H1 (cell line): Measurements from ENCODE around the gene GALNT18. TPM values are rescaled to one million over a fixed set of nuclear protein-coding genes. Genes with fewer than 3 reads are reported as not detected.

Experiments used
- CTCF ChIA-PET: fragments of 300-600 bp; sonication (Branson Sonifier 250); formaldehyde crosslinking; loops from one replicate; lab custom pipeline; 2021; ENCODE audit not compliant: partially characterized antibody; lab: Charles Lee
- POLR2A ChIA-PET: fragments of 300-600 bp; sonication (Branson Sonifier 250); formaldehyde crosslinking; loops from one replicate; lab custom pipeline; 2021; ENCODE audit warnings: inconsistent platforms; ENCODE audit not compliant: partially characterized antibody; lab: Charles Lee
- DNase-seq, 2 experiments: peaks; one replicate each; pipeline versions ENCODE4 v3.0.0 to v3.0.0-alpha.2; 2010 to 2022; ENCODE audit warnings: low spot score in 2 of 2, low read depth in 1 of 2, mixed read lengths in 1 of 2
- FAIRE-seq: peaks from 2 replicates; lab custom pipeline; 2011; peaks lifted over from hg19 to GRCh38; lab: Jason Lieb, UNC
- H2AFZ ChIP-seq: 2 replicates; pipeline ENCODE4 v1.8.1; 2012; ENCODE audit warnings: low read length, inconsistent platforms
- H2AK5ac ChIP-seq: 2 replicates; pipeline ENCODE4 v1.6.1; 2013; ENCODE audit warnings: low read depth, low read length
- H2BK120ac ChIP-seq: replicated peaks from 2 replicates; pipeline ENCODE3; 2013; ENCODE audit warnings: low read depth, low read length, inconsistent platforms
- H2BK12ac ChIP-seq: 2 replicates; pipeline ENCODE4 v1.6.1; 2013; ENCODE audit warnings: low read depth, low read length
- H2BK15ac ChIP-seq: 2 replicates; pipeline ENCODE4 v1.6.1; 2013; ENCODE audit warnings: low read length
- H2BK20ac ChIP-seq: 2 replicates; pipeline ENCODE4 v1.6.1; 2013; ENCODE audit warnings: low read length
- H2BK5ac ChIP-seq: 2 replicates; pipeline ENCODE4 v1.6.1; 2013; ENCODE audit warnings: low read depth, low read length
- H3K14ac ChIP-seq: 2 replicates; pipeline ENCODE4 v1.6.1; 2013; ENCODE audit warnings: inconsistent platforms; ENCODE audit not compliant: insufficient read length
- H3K18ac ChIP-seq: 2 replicates; pipeline ENCODE4 v1.6.1; 2013; ENCODE audit warnings: low read length; ENCODE audit errors: extremely low read depth
- H3K23ac ChIP-seq: 2 replicates; pipeline ENCODE4 v1.6.1; 2013; ENCODE audit warnings: inconsistent platforms; ENCODE audit not compliant: insufficient read length
- H3K23me2 ChIP-seq: 2 replicates; pipeline ENCODE4 v1.6.1; 2013; ENCODE audit warnings: low read depth, low read length
- H3K27ac ChIP-seq: 2 replicates; pipeline ENCODE4 v1.6.1; 2011; ENCODE audit warnings: low read depth, low read length, inconsistent platforms
- H3K27me3 ChIP-seq, 4 experiments: replicated peaks in 1 of 4; 1 replicate in 1 of 4; 2 replicates in 3 of 4; pipeline versions ENCODE4 v1.6.1 to v1.8.1; 2011 to 2013; ENCODE audit warnings: low read length in 3 of 4, mild to moderate bottlenecking in 3 of 4, inconsistent platforms in 2 of 4, mixed read lengths in 2 of 4, moderate library complexity in 1 of 4; ENCODE audit not compliant: control insufficient read depth in 3 of 4, insufficient read depth in 3 of 4; ENCODE audit errors: extremely low read depth in 1 of 4
- H3K36me3 ChIP-seq, 4 experiments: 2 replicates each; pipeline versions ENCODE4 v1.6.1 to v1.8.1; 2011 to 2013; ENCODE audit warnings: mild to moderate bottlenecking in 4 of 4, low read length in 3 of 4, moderate library complexity in 2 of 4, control low read depth in 1 of 4, inconsistent platforms in 1 of 4; ENCODE audit not compliant: insufficient read depth in 4 of 4, control insufficient read depth in 2 of 4
- H3K4ac ChIP-seq: replicated peaks from 2 replicates; pipeline ENCODE3; 2013; ENCODE audit warnings: low read length, low read depth, mixed read lengths, inconsistent platforms; ENCODE audit not compliant: insufficient read length
- H3K4me1 ChIP-seq, 4 experiments: replicated peaks in 1 of 4; 1 replicate in 1 of 4; 2 replicates in 3 of 4; pipeline versions ENCODE4 v1.6.1 to v1.8.1; 2011 to 2013; ENCODE audit warnings: low read length in 3 of 4, inconsistent platforms in 2 of 4, mixed read lengths in 1 of 4; ENCODE audit not compliant: insufficient read depth in 4 of 4, control insufficient read depth in 3 of 4
- H3K4me2 ChIP-seq, 2 experiments: 2 replicates each; pipeline versions ENCODE4 v1.6.1 to v1.8.1; 2011 to 2013; ENCODE audit warnings: low read depth in 2 of 2, low read length in 2 of 2, control low read depth in 1 of 2, inconsistent platforms in 1 of 2, mild to moderate bottlenecking in 1 of 2; ENCODE audit not compliant: insufficient read depth in 1 of 2
- H3K4me3 ChIP-seq, 4 experiments: fragments of 200-600, 300-600 bp in 1 of 4; sonication (generic), shearing (Covaris generic), sonication (Bioruptor Twin) in 1 of 4; 2 replicates each; pipeline versions ENCODE4 v1.5.1 to v1.8.1; 2011 to 2016; ENCODE audit warnings: low read length in 4 of 4, low read depth in 3 of 4, control low read depth in 2 of 4, inconsistent platforms in 2 of 4, mild to moderate bottlenecking in 2 of 4, mixed read lengths in 1 of 4, moderate library complexity in 1 of 4; ENCODE audit not compliant: insufficient read depth in 2 of 4; ENCODE audit errors: extremely low read depth in 1 of 4
- H3K56ac ChIP-seq: replicated peaks from 2 replicates; pipeline ENCODE3; 2013; ENCODE audit warnings: low read depth, mild to moderate bottlenecking, mixed read lengths, low read length, inconsistent platforms; ENCODE audit not compliant: insufficient read length
- H3K79me1 ChIP-seq: 2 replicates; pipeline ENCODE4 v1.6.1; 2013; ENCODE audit warnings: low read depth, low read length, control low read depth
- H3K79me2 ChIP-seq, 2 experiments: 2 replicates each; pipeline versions ENCODE4 v1.6.1 to v1.8.1; 2012 to 2013; ENCODE audit warnings: low read length in 2 of 2, mild to moderate bottlenecking in 2 of 2, inconsistent platforms in 1 of 2; ENCODE audit not compliant: insufficient read depth in 2 of 2, control insufficient read depth in 1 of 2
- H3K9ac ChIP-seq, 4 experiments: replicated peaks in 1 of 4; 1 replicate in 1 of 4; 2 replicates in 3 of 4; pipeline versions ENCODE4 v1.6.1 to v1.8.1; 2011 to 2013; ENCODE audit warnings: low read depth in 3 of 4, low read length in 3 of 4, control low read depth in 2 of 4, mild to moderate bottlenecking in 2 of 4, moderate library complexity in 2 of 4, inconsistent platforms in 1 of 4; ENCODE audit errors: extremely low read depth in 1 of 4
- H3K9me3 ChIP-seq, 2 experiments: 2 replicates each; pipeline versions ENCODE4 v1.6.1 to v1.8.1; 2012 to 2013; ENCODE audit warnings: mild to moderate bottlenecking in 2 of 2, moderate library complexity in 2 of 2, control low read depth in 1 of 2, inconsistent platforms in 1 of 2, low read depth in 1 of 2, low read length in 1 of 2, mixed read lengths in 1 of 2; ENCODE audit not compliant: insufficient read depth in 2 of 2
- H4K20me1 ChIP-seq, 2 experiments: replicated peaks in 1 of 2; 2 replicates each; pipeline versions ENCODE3 to v1.8.1; 2011 to 2013; ENCODE audit warnings: inconsistent platforms in 2 of 2, low read length in 2 of 2, mild to moderate bottlenecking in 1 of 2; ENCODE audit not compliant: insufficient read depth in 2 of 2, control insufficient read depth in 1 of 2
- H4K5ac ChIP-seq: 2 replicates; pipeline ENCODE4 v1.6.1; 2013; ENCODE audit warnings: low read length, low read depth, mixed read lengths, inconsistent platforms; ENCODE audit not compliant: insufficient read length
- H4K8ac ChIP-seq: 2 replicates; pipeline ENCODE4 v1.8.0; 2013; ENCODE audit warnings: mild to moderate bottlenecking, moderate library complexity, low read length, inconsistent platforms; ENCODE audit not compliant: insufficient read depth; ENCODE audit errors: extremely low read depth
- H4K91ac ChIP-seq: replicated peaks from 2 replicates; pipeline ENCODE3; 2013; ENCODE audit warnings: low read length, mixed read lengths, inconsistent platforms; ENCODE audit not compliant: insufficient read length
- BACH1 ChIP-seq: IDR thresholded peaks from 2 replicates; pipeline ENCODE4 v1.6.1; 2012; ENCODE audit warnings: low read length, improper control_type of control experiment
- BCL11A ChIP-seq, 2 experiments: IDR thresholded peaks; one replicate each; pipeline ENCODE4 v1.6.1; 2011; ENCODE audit warnings: low read depth in 2 of 2, low read length in 2 of 2, mild to moderate bottlenecking in 2 of 2
- CTBP2 ChIP-seq: IDR thresholded peaks from 2 replicates; pipeline ENCODE4 v1.7.0; 2011; ENCODE audit warnings: borderline replicate concordance, mild to moderate bottlenecking, moderate library complexity, mixed read lengths, low read length; ENCODE audit not compliant: insufficient read depth, insufficient read length
- EP300 ChIP-seq, 2 experiments: IDR thresholded peaks; 1 replicate in 1 of 2; 2 replicates in 1 of 2; pipeline ENCODE4 v1.6.1; 2011 to 2012; ENCODE audit warnings: low read depth in 2 of 2, low read length in 2 of 2, mild to moderate bottlenecking in 2 of 2, borderline replicate concordance in 1 of 2, inconsistent platforms in 1 of 2, moderate library complexity in 1 of 2
- HDAC2 ChIP-seq, 2 experiments: fragments of 300-600 bp in 1 of 2; sonication (generic) in 1 of 2; IDR thresholded peaks; 2 replicates each; pipeline ENCODE4 v1.6.1; 2011 to 2012; ENCODE audit warnings: low read depth in 2 of 2, low read length in 2 of 2, mild to moderate bottlenecking in 2 of 2, moderate library complexity in 2 of 2, borderline replicate concordance in 1 of 2, inconsistent platforms in 1 of 2
- JUN ChIP-seq: IDR thresholded peaks from 2 replicates; pipeline ENCODE4 v1.6.1; 2011; ENCODE audit warnings: low read depth, mild to moderate bottlenecking, improper control_type of control experiment, low read length
- MAFK ChIP-seq: IDR thresholded peaks from 2 replicates; pipeline ENCODE4 v1.6.1; 2012; ENCODE audit warnings: low read depth, mild to moderate bottlenecking, improper control_type of control experiment, low read length
- POLR2AphosphoS5 ChIP-seq: IDR thresholded peaks from 2 replicates; pipeline ENCODE4 v1.6.1; 2011; ENCODE audit warnings: low read depth, low read length
- WGBS, 2 experiments: shearing (Covaris generic) in 1 of 2; methylation state at CpG; one replicate each; pipeline versions ENCODE4 v1.1.6 to v1.1.7; 2013 to 2015; ENCODE audit warnings: low lambda C conversion rate in 2 of 2, mixed read lengths in 2 of 2, inconsistent platforms in 1 of 2, low coverage in 1 of 2, missing lambda C conversion rate in 1 of 2; ENCODE audit not compliant: insufficient replicate concordance in 2 of 2, insufficient coverage in 1 of 2, insufficient read length in 1 of 2; ENCODE audit errors: extremely low coverage in 1 of 2, missing lambda C conversion rate in 1 of 2; 5-methylcytosine and 5-hydroxymethylcytosine counted together
- polyA plus RNA-seq, 7 experiments: library from polyadenylated mRNA; depleted of rRNA in 3 of 7; stranded (reverse) in 5 of 7; unstranded in 2 of 7; fragments of >200 nt in 5 of 7; fragments of 200-250 nt in 2 of 7; gene quantifications; 1 replicate in 5 of 7; 2 replicates in 1 of 7; 4 replicates in 1 of 7; pipeline versions ENCODE4 v1.2.1 to v1.2.3, GENCODE V29; 2011 to 2013; ENCODE audit warnings: missing spikeins in 2 of 7, mixed read lengths in 2 of 7
- total RNA-seq: library from RNA; stranded (reverse); fragmentation: NEBNext Ultra II Directional; extraction: Animal tissue kit (Norgen Biotek cat#: 25700); gene quantifications from 2 replicates; pipeline ENCODE4 v1.2.1, GENCODE V29; 2021

The GALNT18 gene
- total and polyA plus RNA-seq, 2 of the 8 experiments (the other 6 are each of a cell fraction or from before 2014, with no cell fraction given) = 6.0 to 9.4 TPM

GRCh38 chr11:11494348-11494747 is 127.5 kb downstream of the GALNT18 start:
- no peak overlapping the region for H4K8ac ChIP-seq
- no peak overlapping the region for H3K23ac ChIP-seq
- H4K91ac ChIP-seq = no peak overlapping the region
- H2BK12ac ChIP-seq = no peak overlapping the region
- WGBS, 2 experiments = 87% methylated on average over 2 of the region's 2 CpGs; no CpG with 5 or more reads in 1 of the 2 experiments
- no peak overlapping the region for H2BK120ac ChIP-seq
- H3K9me3 ChIP-seq = no peaks in the 10 kb centered on the region
- H2BK20ac ChIP-seq = no peak overlapping the region
- H3K4me1 ChIP-seq = no peaks in the 10 kb centered on the region
- no peak overlapping the region for H3K27ac ChIP-seq
- H3K4me2 ChIP-seq = no peak overlapping the region
- no peak for TF ChIP-seq EP300 (IDR thresholded peaks at IDR 0.05; ENCODE audit: borderline replicate concordance in 1 of 2, low read depth in 2 of 2, low read length in 2 of 2)
- TF ChIP-seq HDAC2 (IDR thresholded peaks at IDR 0.05; ENCODE audit: borderline replicate concordance in 1 of 2, low read depth in 2 of 2, low read length in 2 of 2) = no peak
- no peak for TF ChIP-seq CTBP2
- TF ChIP-seq JUN = no peak
- no peak for TF ChIP-seq BCL11A (IDR thresholded peaks at IDR 0.05; ENCODE audit: low read depth in 2 of 2, low read length in 2 of 2)
- peak; percentile 53; the same call in 1 of the 2 replicates for TF ChIP-seq MAFK
- peak; percentile 90 for TF ChIP-seq BACH1
- no peak for TF ChIP-seq POLR2AphosphoS5
- no peaks in the 10 kb centered on the region for H3K36me3 ChIP-seq
- no peak overlapping the region for H3K14ac ChIP-seq
- no peak overlapping the region for H3K4me3 ChIP-seq
- H3K4ac ChIP-seq = no peak overlapping the region
- no peak overlapping the region for H2BK15ac ChIP-seq
- FAIRE-seq (no peak), DNase-seq (no peak)
- CTCF ChIA-PET = interaction anchor here (0.9 to 2.3 kb wide), 5 partner anchors 9 to 293 kb away, joined by 3 to 10 read pairs (median 4); no protein-coding TSS in a partner anchor
- no peak overlapping the region for H3K56ac ChIP-seq
- H3K79me1 ChIP-seq = no peaks in the 10 kb centered on the region
- H3K9ac ChIP-seq = no peak overlapping the region
- H3K79me2 ChIP-seq = no peaks in the 10 kb centered on the region
- no peak overlapping the region for H2AFZ ChIP-seq
- no peak overlapping the region for H4K5ac ChIP-seq
- no peak overlapping the region for H2BK5ac ChIP-seq
- POLR2A ChIA-PET = no interaction called here
- no peak overlapping the region for H2AK5ac ChIP-seq
- H3K23me2 ChIP-seq = no peaks in the 10 kb centered on the region
- no peaks in the 10 kb centered on the region for H3K27me3 ChIP-seq
- no peaks in the 10 kb centered on the region for H4K20me1 ChIP-seq
- H3K18ac ChIP-seq = no peak overlapping the region
